ENCODE data around the gene KARS1.

- TF ChIP-seq, protein P1, sequence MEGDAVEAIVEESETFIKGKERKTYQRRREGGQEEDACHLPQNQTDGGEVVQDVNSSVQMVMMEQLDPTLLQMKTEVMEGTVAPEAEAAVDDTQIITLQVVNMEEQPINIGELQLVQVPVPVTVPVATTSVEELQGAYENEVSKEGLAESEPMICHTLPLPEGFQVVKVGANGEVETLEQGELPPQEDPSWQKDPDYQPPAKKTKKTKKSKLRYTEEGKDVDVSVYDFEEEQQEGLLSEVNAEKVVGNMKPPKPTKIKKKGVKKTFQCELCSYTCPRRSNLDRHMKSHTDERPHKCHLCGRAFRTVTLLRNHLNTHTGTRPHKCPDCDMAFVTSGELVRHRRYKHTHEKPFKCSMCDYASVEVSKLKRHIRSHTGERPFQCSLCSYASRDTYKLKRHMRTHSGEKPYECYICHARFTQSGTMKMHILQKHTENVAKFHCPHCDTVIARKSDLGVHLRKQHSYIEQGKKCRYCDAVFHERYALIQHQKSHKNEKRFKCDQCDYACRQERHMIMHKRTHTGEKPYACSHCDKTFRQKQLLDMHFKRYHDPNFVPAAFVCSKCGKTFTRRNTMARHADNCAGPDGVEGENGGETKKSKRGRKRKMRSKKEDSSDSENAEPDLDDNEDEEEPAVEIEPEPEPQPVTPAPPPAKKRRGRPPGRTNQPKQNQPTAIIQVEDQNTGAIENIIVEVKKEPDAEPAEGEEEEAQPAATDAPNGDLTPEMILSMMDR (IDR thresholded peaks at IDR 0.05) = no peak
- TF ChIP-seq EP300 (IDR thresholded peaks at IDR 0.05) (no peak), POLR2A (IDR thresholded peaks at IDR 0.05) (no peak)
Observed at GRCh38 chr16:75616521-75617010, 30.9 kb downstream of the KARS1 start.

Measured in ovary (tissue), 3 donors.